Erythroblast (primary cell): ENCODE results near the gene UBE2U.

ENCODE experiments used
- GATA1 ChIP-seq: IDR thresholded peaks from 2 replicates; pipeline ENCODE4 v1.6.1; 2011; ENCODE audit warnings: low read depth, mild to moderate bottlenecking, control low read depth, low read length, moderate library complexity
- POLR2A ChIP-seq: IDR thresholded peaks from 2 replicates; pipeline ENCODE4 v1.6.1; 2011; ENCODE audit warnings: mild to moderate bottlenecking, low read length

DNA sequence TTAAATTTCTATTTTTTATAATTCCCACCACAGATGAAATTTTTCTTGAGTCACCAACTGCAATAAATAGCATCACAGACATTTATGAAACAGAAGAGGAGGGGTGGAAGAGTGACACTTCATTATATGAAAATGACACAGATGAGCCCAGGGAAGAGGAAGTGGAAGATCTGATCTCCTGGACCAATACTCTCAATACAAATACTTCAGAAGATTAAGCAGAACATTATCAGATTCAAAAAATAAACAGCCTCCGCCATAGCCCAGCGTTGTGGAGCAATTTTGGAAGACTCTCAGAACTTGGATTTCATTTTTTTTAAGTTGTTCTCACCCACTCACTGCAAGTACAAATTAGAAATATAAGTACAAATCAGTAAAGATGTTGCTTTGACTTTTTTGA, 63.6 kb downstream of the UBE2U start:
- TF ChIP-seq GATA1 (no peak), POLR2A (no peak)
